ENCODE measurements around the gene GRB2.
"Not testable (repeated sequence)": the region's sequence is repeated elsewhere in the genome, so short reads cannot be mapped to it uniquely, and the experiment has no call there.

The GRB2 gene

GRCh38 chr17:75346906-75347305 lies 58.6 kb downstream of the GRB2 start:
- Histone ChIP-seq H3K9me3 (ENCODE audit: control insufficient read depth, low read depth, low read length) (no peaks in the 10 kb centered on the region), H3K4me1 (ENCODE audit: control insufficient read depth, low read depth, low read length) (peaks cover 64% of the 10 kb centered on the region), H3K27me3 (ENCODE audit: control insufficient read depth, insufficient read depth, low read length) (no peaks in the 10 kb centered on the region), H3K4me3 (ENCODE audit: low read length) (no peak overlapping the region), H3K9ac (ENCODE audit: low read length) (no peak overlapping the region), H3K36me3 (ENCODE audit: control insufficient read depth, low read depth, low read length) (no peaks in the 10 kb centered on the region), H3K27ac (ENCODE audit: low read length) (no peak overlapping the region)

DNA sequence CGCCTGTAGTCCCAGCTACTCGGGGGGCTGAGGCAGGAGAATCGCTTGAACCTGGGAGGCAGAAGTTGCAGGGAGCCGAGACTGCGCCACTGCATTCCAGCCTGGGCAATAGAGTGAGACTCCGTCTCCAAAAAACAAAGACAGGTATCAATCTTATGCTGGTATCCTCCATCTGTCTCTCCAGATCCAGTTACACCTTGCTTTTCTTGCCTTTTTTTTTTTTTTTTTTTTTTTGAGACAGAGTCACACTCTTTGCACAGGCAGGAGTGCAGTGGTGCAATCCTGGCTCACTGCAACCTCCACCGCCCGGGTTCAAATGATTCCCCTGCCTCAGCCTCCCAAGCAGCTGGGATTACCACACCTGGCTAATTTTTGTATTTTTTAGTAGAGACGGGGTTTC lies 59.1 kb downstream of the GRB2 start:
- not testable (repeated sequence) for H3K9ac ChIP-seq (ENCODE audit: low read length); H3K4me3 ChIP-seq (ENCODE audit: low read length); H3K36me3 ChIP-seq (ENCODE audit: control insufficient read depth, low read depth, low read length); H3K9me3 ChIP-seq (ENCODE audit: control insufficient read depth, low read depth, low read length); H3K27me3 ChIP-seq (ENCODE audit: control insufficient read depth, insufficient read depth, low read length); H3K27ac ChIP-seq (ENCODE audit: low read length)
- H3K4me1 ChIP-seq (ENCODE audit: control insufficient read depth, low read depth, low read length) = peaks cover 64% of the 10 kb centered on the region

DNA sequence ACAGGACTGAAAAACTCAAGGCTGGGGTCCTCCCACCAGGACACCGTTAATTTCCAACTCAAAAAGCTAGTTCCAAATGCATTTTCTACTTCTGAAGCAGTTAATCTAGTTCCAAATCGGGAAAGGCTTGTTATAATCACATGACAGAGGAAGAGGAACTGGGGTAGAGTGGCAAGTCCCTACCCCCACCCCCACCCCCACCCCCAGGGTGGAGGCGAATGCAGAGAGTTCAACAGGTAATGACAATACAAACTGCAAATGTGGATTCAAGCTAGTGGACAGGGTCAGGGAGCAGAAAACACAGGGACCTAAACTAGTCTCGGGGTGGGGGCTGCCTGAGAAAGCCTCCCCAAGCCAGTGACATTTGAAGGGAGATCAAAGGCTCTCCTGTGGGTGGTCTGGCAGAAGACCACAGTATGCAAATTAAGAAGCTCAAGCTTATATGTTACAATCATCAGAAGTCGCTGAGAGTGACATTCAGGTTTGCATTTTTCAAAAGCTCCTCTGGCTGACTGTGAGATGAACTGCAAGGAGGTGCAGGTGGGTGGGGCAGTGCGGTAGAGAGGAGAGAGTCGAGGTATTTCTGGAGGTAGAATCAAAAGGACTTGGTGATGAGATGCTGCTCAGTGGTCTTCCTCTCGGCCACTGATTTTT lies 59.8 kb downstream of the GRB2 start:
- H3K27ac ChIP-seq (ENCODE audit: low read length) = peak overlapping the region; percentile 69
- peak overlapping the region; percentile 57 for H3K4me3 ChIP-seq (ENCODE audit: low read length)
- H3K4me1 ChIP-seq (ENCODE audit: control insufficient read depth, low read depth, low read length) = peaks cover 57% of the 10 kb centered on the region
- H3K36me3 ChIP-seq (ENCODE audit: control insufficient read depth, low read depth, low read length) = no peaks in the 10 kb centered on the region
- H3K27me3 ChIP-seq (ENCODE audit: control insufficient read depth, insufficient read depth, low read length) = no peaks in the 10 kb centered on the region
- H3K9ac ChIP-seq (ENCODE audit: low read length) = peak overlapping the region; percentile 46
- no peaks in the 10 kb centered on the region for H3K9me3 ChIP-seq (ENCODE audit: control insufficient read depth, low read depth, low read length)

DNA sequence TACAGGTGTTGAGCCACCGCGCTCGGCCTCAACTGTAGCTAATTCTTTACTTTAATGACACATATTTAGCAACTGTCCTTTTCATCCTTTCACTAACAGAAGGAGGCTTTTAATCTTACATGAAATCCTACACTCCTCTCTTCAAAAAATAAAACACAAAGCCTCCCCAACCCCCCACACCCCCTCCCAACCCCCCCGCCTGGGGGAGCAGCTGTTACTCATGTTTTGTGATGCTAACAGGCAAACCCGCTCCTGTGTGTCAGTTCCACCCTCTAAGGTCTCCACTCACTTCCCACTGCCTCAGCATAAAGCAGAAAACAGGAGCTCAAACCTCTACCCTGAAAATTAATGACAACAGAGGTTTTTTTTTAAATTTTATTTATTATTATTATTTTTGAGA lies 60.8 kb downstream of the GRB2 start:
- H3K27me3 ChIP-seq (ENCODE audit: control insufficient read depth, insufficient read depth, low read length) = no peaks in the 10 kb centered on the region
- H3K4me3 ChIP-seq (ENCODE audit: low read length) = no peak overlapping the region
- H3K27ac ChIP-seq (ENCODE audit: low read length) = no peak overlapping the region
- H3K36me3 ChIP-seq (ENCODE audit: control insufficient read depth, low read depth, low read length) = no peaks in the 10 kb centered on the region
- H3K4me1 ChIP-seq (ENCODE audit: control insufficient read depth, low read depth, low read length) = peaks cover 55% of the 10 kb centered on the region
- no peaks in the 10 kb centered on the region for H3K9me3 ChIP-seq (ENCODE audit: control insufficient read depth, low read depth, low read length)
- no peak overlapping the region for H3K9ac ChIP-seq (ENCODE audit: low read length)

GRCh38 chr17:75342996-75343395 lies 62.5 kb downstream of the GRB2 start:
- no peak overlapping the region for H3K27ac ChIP-seq (ENCODE audit: low read length)
- no peaks in the 10 kb centered on the region for H3K27me3 ChIP-seq (ENCODE audit: control insufficient read depth, insufficient read depth, low read length)
- H3K4me3 ChIP-seq (ENCODE audit: low read length) = no peak overlapping the region
- H3K4me1 ChIP-seq (ENCODE audit: control insufficient read depth, low read depth, low read length) = peaks cover 55% of the 10 kb centered on the region
- no peaks in the 10 kb centered on the region for H3K36me3 ChIP-seq (ENCODE audit: control insufficient read depth, low read depth, low read length)
- no peaks in the 10 kb centered on the region for H3K9me3 ChIP-seq (ENCODE audit: control insufficient read depth, low read depth, low read length)
- no peak overlapping the region for H3K9ac ChIP-seq (ENCODE audit: low read length)

- peaks cover 45% of the 10 kb centered on the region for H3K4me1 ChIP-seq (ENCODE audit: control insufficient read depth, low read depth, low read length)
Measured at GRCh38 chr17:75341784-75342486, 63.5 kb downstream of the GRB2 start.

DNA sequence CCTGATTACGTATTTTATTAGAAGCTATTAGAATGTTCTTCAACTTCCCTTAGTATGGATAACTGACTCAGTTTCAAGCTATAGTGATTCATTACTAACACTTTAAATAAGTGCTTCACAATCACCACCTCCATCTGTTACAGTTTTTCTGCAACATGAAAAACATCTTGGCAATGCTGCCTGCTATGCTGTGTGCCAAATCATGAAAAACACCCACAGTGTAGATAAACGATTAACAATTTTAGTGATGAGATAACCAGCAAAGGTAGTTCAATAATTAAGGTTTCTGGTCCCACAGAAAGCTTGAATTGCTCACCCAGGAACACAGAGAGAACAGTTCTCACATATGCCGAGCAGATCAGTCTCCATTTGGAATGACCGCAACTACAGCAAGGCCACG lies 64.8 kb downstream of the GRB2 start:
- Histone ChIP-seq H3K36me3 (ENCODE audit: control insufficient read depth, low read depth, low read length) (no peaks in the 10 kb centered on the region), H3K4me3 (ENCODE audit: low read length) (no peak overlapping the region), H3K9ac (ENCODE audit: low read length) (no peak overlapping the region), H3K27ac (ENCODE audit: low read length) (no peak overlapping the region), H3K4me1 (ENCODE audit: control insufficient read depth, low read depth, low read length) (peaks cover 33% of the 10 kb centered on the region), H3K27me3 (ENCODE audit: control insufficient read depth, insufficient read depth, low read length) (no peaks in the 10 kb centered on the region), H3K9me3 (ENCODE audit: control insufficient read depth, low read depth, low read length) (no peaks in the 10 kb centered on the region)

More at GRCh38 chr17:75341784-75342486, 63.5 kb downstream of the GRB2 start:
- Histone ChIP-seq H3K27ac (ENCODE audit: low read length) (no peak overlapping the region), H3K4me3 (ENCODE audit: low read length) (no peak overlapping the region), H3K36me3 (ENCODE audit: control insufficient read depth, low read depth, low read length) (no peaks in the 10 kb centered on the region), H3K9ac (ENCODE audit: low read length) (no peak overlapping the region), H3K9me3 (ENCODE audit: control insufficient read depth, low read depth, low read length) (no peaks in the 10 kb centered on the region), H3K27me3 (ENCODE audit: control insufficient read depth, insufficient read depth, low read length) (no peaks in the 10 kb centered on the region)

DNA sequence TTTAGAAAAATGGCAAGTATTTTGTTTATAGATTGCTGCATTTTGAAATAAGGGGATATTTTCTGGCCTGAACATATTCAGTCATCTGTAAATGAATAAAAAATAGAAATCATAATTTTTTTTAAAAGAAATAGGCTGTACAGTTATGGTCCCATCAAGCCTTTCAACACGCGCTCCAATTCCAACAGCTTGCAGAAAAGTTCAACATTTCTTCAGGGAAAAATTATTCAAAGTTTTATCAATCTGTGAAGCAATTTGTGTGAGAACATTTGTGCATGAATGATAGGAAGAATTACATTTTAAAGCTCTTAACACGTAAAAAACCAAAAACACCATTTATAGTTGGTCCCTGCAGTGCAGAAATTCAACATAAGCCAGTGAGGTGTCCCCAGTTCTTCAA lies 65.5 kb downstream of the GRB2 start:
- peaks cover 28% of the 10 kb centered on the region for H3K4me1 ChIP-seq (ENCODE audit: control insufficient read depth, low read depth, low read length)
- no peak overlapping the region for H3K27ac ChIP-seq (ENCODE audit: low read length)
- no peaks in the 10 kb centered on the region for H3K36me3 ChIP-seq (ENCODE audit: control insufficient read depth, low read depth, low read length)
- H3K27me3 ChIP-seq (ENCODE audit: control insufficient read depth, insufficient read depth, low read length) = no peaks in the 10 kb centered on the region
- no peak overlapping the region for H3K9ac ChIP-seq (ENCODE audit: low read length)
- H3K4me3 ChIP-seq (ENCODE audit: low read length) = no peak overlapping the region
- no peaks in the 10 kb centered on the region for H3K9me3 ChIP-seq (ENCODE audit: control insufficient read depth, low read depth, low read length)

DNA sequence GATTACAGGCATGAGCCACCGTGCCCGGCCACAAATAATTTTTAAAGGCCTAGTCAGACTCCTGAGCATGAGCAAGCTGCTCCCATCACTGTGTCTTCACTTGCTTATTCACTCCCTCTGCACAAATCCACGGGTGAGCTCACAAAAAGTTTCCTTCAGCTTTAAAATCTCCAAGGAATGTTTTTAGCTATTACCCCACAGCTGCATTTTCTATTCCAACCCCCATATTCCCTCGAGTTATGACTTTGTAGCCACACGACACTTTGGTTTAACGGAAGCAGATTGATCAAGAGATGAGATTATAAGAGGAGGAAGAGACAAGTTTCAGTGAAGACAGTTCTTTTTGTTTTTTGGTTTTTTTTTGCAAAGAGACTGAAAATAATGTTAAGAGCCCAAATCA lies 67.1 kb downstream of the GRB2 start:
- Histone ChIP-seq H3K27ac (ENCODE audit: low read length) (no peak overlapping the region), H3K9me3 (ENCODE audit: control insufficient read depth, low read depth, low read length) (no peaks in the 10 kb centered on the region), H3K4me3 (ENCODE audit: low read length) (no peak overlapping the region), H3K9ac (ENCODE audit: low read length) (no peak overlapping the region), H3K4me1 (ENCODE audit: control insufficient read depth, low read depth, low read length) (peaks cover 17% of the 10 kb centered on the region), H3K27me3 (ENCODE audit: control insufficient read depth, insufficient read depth, low read length) (no peaks in the 10 kb centered on the region), H3K36me3 (ENCODE audit: control insufficient read depth, low read depth, low read length) (no peaks in the 10 kb centered on the region)

GRCh38 chr17:75335315-75335714 lies 70.2 kb downstream of the GRB2 start:
- no peak overlapping the region for H3K27ac ChIP-seq (ENCODE audit: low read length)
- H3K27me3 ChIP-seq (ENCODE audit: control insufficient read depth, insufficient read depth, low read length) = no peaks in the 10 kb centered on the region
- no peaks in the 10 kb centered on the region for H3K9me3 ChIP-seq (ENCODE audit: control insufficient read depth, low read depth, low read length)
- no peak overlapping the region for H3K4me3 ChIP-seq (ENCODE audit: low read length)
- H3K36me3 ChIP-seq (ENCODE audit: control insufficient read depth, low read depth, low read length) = peaks cover 5% of the 10 kb centered on the region
- H3K9ac ChIP-seq (ENCODE audit: low read length) = no peak overlapping the region
- H3K4me1 ChIP-seq (ENCODE audit: control insufficient read depth, low read depth, low read length) = peaks cover 4% of the 10 kb centered on the region

GRCh38 chr17:75334723-75335122 lies 70.8 kb downstream of the GRB2 start:
- Histone ChIP-seq H3K9me3 (ENCODE audit: control insufficient read depth, low read depth, low read length) (no peaks in the 10 kb centered on the region), H3K9ac (ENCODE audit: low read length) (no peak overlapping the region), H3K27ac (ENCODE audit: low read length) (no peak overlapping the region), H3K36me3 (ENCODE audit: control insufficient read depth, low read depth, low read length) (peaks cover 5% of the 10 kb centered on the region), H3K4me1 (ENCODE audit: control insufficient read depth, low read depth, low read length) (peaks cover 4% of the 10 kb centered on the region), H3K4me3 (ENCODE audit: low read length) (no peak overlapping the region), H3K27me3 (ENCODE audit: control insufficient read depth, insufficient read depth, low read length) (no peaks in the 10 kb centered on the region)

DNA sequence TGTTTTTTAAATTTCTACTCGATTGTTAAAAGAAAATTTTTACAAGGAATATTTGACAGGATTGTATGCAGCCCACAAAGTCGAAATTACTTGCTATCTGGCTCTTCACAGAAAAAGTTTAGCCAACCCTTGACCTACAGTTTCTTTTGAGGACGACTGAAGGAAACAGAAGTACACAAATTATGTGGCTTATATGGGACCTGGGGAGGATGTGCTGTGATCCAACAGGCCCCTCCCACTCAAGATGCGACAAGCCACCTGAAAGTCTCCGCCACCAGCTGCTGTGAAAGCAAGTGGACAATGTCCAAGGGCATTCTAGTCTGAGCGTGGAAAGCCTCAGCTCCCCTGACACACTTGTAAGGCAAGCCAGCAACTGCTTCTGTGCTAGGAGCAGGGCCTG lies 73.8 kb downstream of the GRB2 start:
- Histone ChIP-seq H3K36me3 (ENCODE audit: control insufficient read depth, low read depth, low read length) (peaks cover 5% of the 10 kb centered on the region), H3K27me3 (ENCODE audit: control insufficient read depth, insufficient read depth, low read length) (no peaks in the 10 kb centered on the region), H3K4me1 (ENCODE audit: control insufficient read depth, low read depth, low read length) (peaks cover 4% of the 10 kb centered on the region), H3K9ac (ENCODE audit: low read length) (no peak overlapping the region), H3K4me3 (ENCODE audit: low read length) (no peak overlapping the region), H3K9me3 (ENCODE audit: control insufficient read depth, low read depth, low read length) (no peaks in the 10 kb centered on the region), H3K27ac (ENCODE audit: low read length) (no peak overlapping the region)
